Measurements from ENCODE around the gene EYS. TPM values are rescaled to one million over a fixed set of nuclear protein-coding genes. Genes with fewer than 3 reads are reported as not detected.

EYS gene
- total and polyA plus RNA-seq, 8 donors = 0.55 to 0.58 TPM; not detected in 6

GRCh38 chr6:63709148-63709547 lies 1997.9 kb downstream of the EYS start:
- no peak overlapping the region for H3K4me3 ChIP-seq
- TF ChIP-seq EP300 (IDR thresholded peaks at IDR 0.05) (no peak), POLR2AphosphoS5 (IDR thresholded peaks at IDR 0.05) (no peak), POLR2A (IDR thresholded peaks at IDR 0.05) (no peak)
- TF ChIP-seq, protein P1, sequence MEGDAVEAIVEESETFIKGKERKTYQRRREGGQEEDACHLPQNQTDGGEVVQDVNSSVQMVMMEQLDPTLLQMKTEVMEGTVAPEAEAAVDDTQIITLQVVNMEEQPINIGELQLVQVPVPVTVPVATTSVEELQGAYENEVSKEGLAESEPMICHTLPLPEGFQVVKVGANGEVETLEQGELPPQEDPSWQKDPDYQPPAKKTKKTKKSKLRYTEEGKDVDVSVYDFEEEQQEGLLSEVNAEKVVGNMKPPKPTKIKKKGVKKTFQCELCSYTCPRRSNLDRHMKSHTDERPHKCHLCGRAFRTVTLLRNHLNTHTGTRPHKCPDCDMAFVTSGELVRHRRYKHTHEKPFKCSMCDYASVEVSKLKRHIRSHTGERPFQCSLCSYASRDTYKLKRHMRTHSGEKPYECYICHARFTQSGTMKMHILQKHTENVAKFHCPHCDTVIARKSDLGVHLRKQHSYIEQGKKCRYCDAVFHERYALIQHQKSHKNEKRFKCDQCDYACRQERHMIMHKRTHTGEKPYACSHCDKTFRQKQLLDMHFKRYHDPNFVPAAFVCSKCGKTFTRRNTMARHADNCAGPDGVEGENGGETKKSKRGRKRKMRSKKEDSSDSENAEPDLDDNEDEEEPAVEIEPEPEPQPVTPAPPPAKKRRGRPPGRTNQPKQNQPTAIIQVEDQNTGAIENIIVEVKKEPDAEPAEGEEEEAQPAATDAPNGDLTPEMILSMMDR (IDR thresholded peaks at IDR 0.05) = no peak
- no peak for DNase-seq
- peaks cover 23 to 91% (median 86%) of the 10 kb centered on the region in 4 donors for H3K36me3 ChIP-seq
- H3K27me3 ChIP-seq = no peaks in the 10 kb centered on the region
- intact Hi-C loops (cut with DNase I; ENCODE audit: low total_unique reads) = no loop called here
- no peaks in the 10 kb centered on the region for H3K4me1 ChIP-seq
- H3K9me3 ChIP-seq = no peaks in the 10 kb centered on the region
- H3K27ac ChIP-seq = no peak overlapping the region

GRCh38 chr6:63708631-63709030 lies 1998.4 kb downstream of the EYS start:
- Histone ChIP-seq H3K36me3 (peaks cover 25 to 96% (median 88%) of the 10 kb centered on the region in 4 donors), H3K27me3 (no peaks in the 10 kb centered on the region), H3K27ac (no peak overlapping the region), H3K4me1 (no peaks in the 10 kb centered on the region), H3K4me3 (no peak overlapping the region), H3K9me3 (no peaks in the 10 kb centered on the region)
- TF ChIP-seq EP300 (IDR thresholded peaks at IDR 0.05) = no peak
- no peak for TF ChIP-seq POLR2A (IDR thresholded peaks at IDR 0.05)
- TF ChIP-seq, protein P1 (IDR thresholded peaks at IDR 0.05) = no peak
- no peak for DNase-seq
- 89 to 100% (median 100%) methylated on average over 1 of the region's 1 CpG for WGBS, 5 donors
- intact Hi-C loops (cut with DNase I; ENCODE audit: low total_unique reads) = no loop called here

DNA sequence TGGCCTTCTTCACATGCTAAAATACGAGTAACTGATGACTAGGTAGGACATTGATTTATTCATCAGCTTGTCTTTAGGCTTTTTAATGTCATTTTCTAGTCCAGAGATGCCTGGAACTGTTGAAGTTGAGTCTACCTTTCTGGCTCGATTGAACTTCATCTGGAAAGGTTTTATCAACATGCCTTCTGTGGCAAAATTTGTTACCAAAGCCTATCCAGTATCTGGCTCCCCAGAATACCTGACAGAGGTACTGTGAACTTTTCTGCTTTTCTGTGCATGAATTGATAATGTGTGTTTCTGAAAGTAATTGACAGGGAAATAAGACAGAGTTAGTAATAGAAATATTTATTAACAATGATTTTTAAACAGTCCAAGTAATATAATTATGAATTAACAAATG lies 2000.4 kb downstream of the EYS start:
- Histone ChIP-seq H3K4me1 (no peaks in the 10 kb centered on the region), H3K27ac (no peak overlapping the region), H3K27me3 (no peaks in the 10 kb centered on the region), H3K4me3 (no peak overlapping the region), H3K36me3 (peaks cover 14 to 96% (median 87%) of the 10 kb centered on the region in 4 donors), H3K9me3 (no peaks in the 10 kb centered on the region)
- no peak for TF ChIP-seq EP300 (IDR thresholded peaks at IDR 0.05)
- TF ChIP-seq, protein P1 (IDR thresholded peaks at IDR 0.05) = no peak
- TF ChIP-seq POLR2A (IDR thresholded peaks at IDR 0.05) = no peak
- no peak for TF ChIP-seq POLR2AphosphoS5 (IDR thresholded peaks at IDR 0.05)
- WGBS, 5 donors = 52 to 78% (median 65%) methylated on average over 2 of the region's 2 CpGs
- DNase-seq = no peak
- intact Hi-C loops (cut with DNase I; ENCODE audit: low total_unique reads) = no loop called here

DNA sequence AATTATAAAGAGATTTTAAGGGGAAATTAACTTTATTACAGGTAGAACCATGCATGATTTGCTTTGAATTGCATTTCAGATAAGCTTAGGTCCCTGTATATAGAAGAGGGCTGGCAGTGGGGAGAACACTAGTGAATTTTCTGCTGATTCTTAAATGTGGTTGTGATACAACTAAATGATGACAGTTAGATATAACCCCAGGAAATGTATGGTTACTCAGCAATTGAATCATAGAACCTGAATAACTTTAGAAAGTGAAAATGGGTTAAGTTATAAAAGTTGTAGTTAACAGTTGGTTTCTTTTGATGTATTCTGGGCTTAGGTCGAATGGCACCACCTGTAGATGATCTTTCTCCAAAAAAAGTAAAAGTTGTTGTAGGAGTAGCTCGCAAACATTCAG lies 2001.3 kb downstream of the EYS start:
- no peaks in the 10 kb centered on the region for H3K9me3 ChIP-seq
- no peak overlapping the region for H3K27ac ChIP-seq
- 75 to 85% (median 79%) methylated on average over 2 of the region's 2 CpGs for WGBS, 5 donors
- intact Hi-C loops (cut with DNase I; ENCODE audit: low total_unique reads) = no loop called here
- peaks cover 15 to 96% (median 87%) of the 10 kb centered on the region in 4 donors for H3K36me3 ChIP-seq
- H3K27me3 ChIP-seq = no peaks in the 10 kb centered on the region
- DNase-seq = no peak
- H3K4me3 ChIP-seq = no peak overlapping the region
- no peaks in the 10 kb centered on the region for H3K4me1 ChIP-seq
- no peak for TF ChIP-seq POLR2AphosphoS5 (IDR thresholded peaks at IDR 0.05)
- TF ChIP-seq EP300 (IDR thresholded peaks at IDR 0.05) = no peak
- TF ChIP-seq POLR2A (IDR thresholded peaks at IDR 0.05) = no peak
- TF ChIP-seq, protein P1 (IDR thresholded peaks at IDR 0.05) = no peak

All from stomach (tissue), 9 donors.